ENCODE measurements around the gene EFCAB8.
"Not testable (repeated sequence)": the region's sequence is repeated elsewhere in the genome, so short reads cannot be mapped to it uniquely, and the experiment has no call there.

The EFCAB8 gene

GRCh38 chr20:32841174-32841573 is 17.5 kb upstream of the EFCAB8 start:
- no peak for DNase-seq (ENCODE audit: low spot score)

- DNase-seq (ENCODE audit: low spot score): no peak
Measured at GRCh38 chr20:32841632-32842031, 17.1 kb upstream of the EFCAB8 start.

- no peak for DNase-seq (ENCODE audit: low spot score)
Measured at GRCh38 chr20:32842688-32843524, 15.8 kb upstream of the EFCAB8 start.

- no peak for DNase-seq (ENCODE audit: low spot score)
Measured at GRCh38 chr20:32845786-32846185, 12.9 kb upstream of the EFCAB8 start.

GRCh38 chr20:32846852-32847251 is 11.9 kb upstream of the EFCAB8 start:
- DNase-seq (ENCODE audit: low spot score): no peak

GRCh38 chr20:32847964-32848363 is 10.8 kb upstream of the EFCAB8 start:
- DNase-seq (ENCODE audit: low spot score): no peak

- DNase-seq (ENCODE audit: low spot score): no peak
Measured at GRCh38 chr20:32848846-32849245, 9.9 kb upstream of the EFCAB8 start.

- no peak for DNase-seq (ENCODE audit: low spot score)
Measured at GRCh38 chr20:32849577-32849976, 9.1 kb upstream of the EFCAB8 start.

GRCh38 chr20:32855387-32855786 is 3.3 kb upstream of the EFCAB8 start:
- DNase-seq (ENCODE audit: low spot score): no peak

GRCh38 chr20:32858189-32858588 is 534 bp upstream of the EFCAB8 start:
- no peak for DNase-seq (ENCODE audit: low spot score)

GRCh38 chr20:32861446-32861845 is 2.7 kb downstream of the EFCAB8 start:
- no peak for DNase-seq (ENCODE audit: low spot score)

- no peak for DNase-seq (ENCODE audit: low spot score)
Measured at GRCh38 chr20:32869562-32869961, 10.8 kb downstream of the EFCAB8 start.

- DNase-seq (ENCODE audit: low spot score): not testable (repeated sequence)
Measured at GRCh38 chr20:32870526-32870925, 11.8 kb downstream of the EFCAB8 start.

- no peak for DNase-seq (ENCODE audit: low spot score)
Measured at GRCh38 chr20:32870985-32871384, 12.3 kb downstream of the EFCAB8 start.

- DNase-seq (ENCODE audit: low spot score): no peak
Measured at GRCh38 chr20:32871627-32872160, 13.0 kb downstream of the EFCAB8 start.

- no peak for DNase-seq (ENCODE audit: low spot score)
Measured at GRCh38 chr20:32872266-32872665, 13.5 kb downstream of the EFCAB8 start.

GRCh38 chr20:32875673-32876072 is 16.9 kb downstream of the EFCAB8 start:
- DNase-seq (ENCODE audit: low spot score): no peak

GRCh38 chr20:32877507-32877906 is 18.8 kb downstream of the EFCAB8 start:
- DNase-seq (ENCODE audit: low spot score): no peak

GRCh38 chr20:32878820-32879219 is 20.1 kb downstream of the EFCAB8 start:
- no peak for DNase-seq (ENCODE audit: low spot score)

GRCh38 chr20:32879538-32879937 is 20.8 kb downstream of the EFCAB8 start:
- no peak for DNase-seq (ENCODE audit: low spot score)

GRCh38 chr20:32880635-32881034 is 21.9 kb downstream of the EFCAB8 start:
- DNase-seq (ENCODE audit: low spot score): no peak

- no peak for DNase-seq (ENCODE audit: low spot score)
Measured at GRCh38 chr20:32883081-32883480, 24.4 kb downstream of the EFCAB8 start.

- no peak for DNase-seq (ENCODE audit: low spot score)
Measured at GRCh38 chr20:32885185-32885584, 26.5 kb downstream of the EFCAB8 start.

- DNase-seq (ENCODE audit: low spot score): no peak
Measured at GRCh38 chr20:32885952-32886351, 27.2 kb downstream of the EFCAB8 start.

All from CD4-positive, alpha-beta T cell treated with Interleukin-15 for 4 hours (primary cell).